ENCODE results near the gene EPB41L5.

GRCh38 chr2:120017201-120017600 is 4.3 kb downstream of the EPB41L5 start:
- TF ChIP-seq POLR2AphosphoS5 (IDR thresholded peaks at IDR 0.05) (no peak), POLR2A (IDR thresholded peaks at IDR 0.05) (no peak), EP300 (IDR thresholded peaks at IDR 0.05) (no peak)
- TF ChIP-seq, protein P1, sequence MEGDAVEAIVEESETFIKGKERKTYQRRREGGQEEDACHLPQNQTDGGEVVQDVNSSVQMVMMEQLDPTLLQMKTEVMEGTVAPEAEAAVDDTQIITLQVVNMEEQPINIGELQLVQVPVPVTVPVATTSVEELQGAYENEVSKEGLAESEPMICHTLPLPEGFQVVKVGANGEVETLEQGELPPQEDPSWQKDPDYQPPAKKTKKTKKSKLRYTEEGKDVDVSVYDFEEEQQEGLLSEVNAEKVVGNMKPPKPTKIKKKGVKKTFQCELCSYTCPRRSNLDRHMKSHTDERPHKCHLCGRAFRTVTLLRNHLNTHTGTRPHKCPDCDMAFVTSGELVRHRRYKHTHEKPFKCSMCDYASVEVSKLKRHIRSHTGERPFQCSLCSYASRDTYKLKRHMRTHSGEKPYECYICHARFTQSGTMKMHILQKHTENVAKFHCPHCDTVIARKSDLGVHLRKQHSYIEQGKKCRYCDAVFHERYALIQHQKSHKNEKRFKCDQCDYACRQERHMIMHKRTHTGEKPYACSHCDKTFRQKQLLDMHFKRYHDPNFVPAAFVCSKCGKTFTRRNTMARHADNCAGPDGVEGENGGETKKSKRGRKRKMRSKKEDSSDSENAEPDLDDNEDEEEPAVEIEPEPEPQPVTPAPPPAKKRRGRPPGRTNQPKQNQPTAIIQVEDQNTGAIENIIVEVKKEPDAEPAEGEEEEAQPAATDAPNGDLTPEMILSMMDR (IDR thresholded peaks at IDR 0.05): no peak

Data from sigmoid colon (tissue), 4 donors.